ENCODE measurements around the gene WDR46. TPM values are rescaled to one million over a fixed set of nuclear protein-coding genes. Genes with fewer than 3 reads are reported as not detected.

WDR46 gene
- total RNA-seq, 2 donors from 2014 or later, result 41.3 to 47.2 TPM

DNA sequence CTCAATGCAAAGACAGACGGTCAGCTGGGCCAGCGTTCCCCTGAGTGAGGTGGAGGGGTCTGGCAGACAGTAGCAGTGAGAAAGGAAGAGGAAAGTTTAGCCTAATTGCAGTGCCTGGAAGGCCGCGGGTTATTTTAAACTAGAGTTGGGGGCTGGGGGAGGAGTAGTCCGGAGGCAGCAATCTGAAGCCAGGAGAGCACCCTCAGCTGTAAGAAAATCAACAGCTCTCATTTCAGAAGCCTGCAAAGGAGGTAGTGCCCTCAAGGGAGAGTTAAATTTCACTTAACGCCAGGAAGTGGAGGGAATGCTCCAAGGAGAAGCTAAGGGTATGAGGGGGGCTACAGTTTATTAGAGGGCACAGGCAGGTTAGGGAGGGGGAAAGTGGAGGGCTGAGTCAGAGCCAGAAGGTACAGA lies 53.8 kb downstream of the WDR46 start:
- no peak for DNase-seq (ENCODE audit: low spot score)
- no peaks in the 10 kb centered on the region for H3K9me3 ChIP-seq
- no peak for TF ChIP-seq POLR2AphosphoS5 (IDR thresholded peaks at IDR 0.05)
- no peak for TF ChIP-seq POLR2A (IDR thresholded peaks at IDR 0.05)
- TF ChIP-seq, protein P1, sequence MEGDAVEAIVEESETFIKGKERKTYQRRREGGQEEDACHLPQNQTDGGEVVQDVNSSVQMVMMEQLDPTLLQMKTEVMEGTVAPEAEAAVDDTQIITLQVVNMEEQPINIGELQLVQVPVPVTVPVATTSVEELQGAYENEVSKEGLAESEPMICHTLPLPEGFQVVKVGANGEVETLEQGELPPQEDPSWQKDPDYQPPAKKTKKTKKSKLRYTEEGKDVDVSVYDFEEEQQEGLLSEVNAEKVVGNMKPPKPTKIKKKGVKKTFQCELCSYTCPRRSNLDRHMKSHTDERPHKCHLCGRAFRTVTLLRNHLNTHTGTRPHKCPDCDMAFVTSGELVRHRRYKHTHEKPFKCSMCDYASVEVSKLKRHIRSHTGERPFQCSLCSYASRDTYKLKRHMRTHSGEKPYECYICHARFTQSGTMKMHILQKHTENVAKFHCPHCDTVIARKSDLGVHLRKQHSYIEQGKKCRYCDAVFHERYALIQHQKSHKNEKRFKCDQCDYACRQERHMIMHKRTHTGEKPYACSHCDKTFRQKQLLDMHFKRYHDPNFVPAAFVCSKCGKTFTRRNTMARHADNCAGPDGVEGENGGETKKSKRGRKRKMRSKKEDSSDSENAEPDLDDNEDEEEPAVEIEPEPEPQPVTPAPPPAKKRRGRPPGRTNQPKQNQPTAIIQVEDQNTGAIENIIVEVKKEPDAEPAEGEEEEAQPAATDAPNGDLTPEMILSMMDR (IDR thresholded peaks at IDR 0.05), result no peak
- H3K27me3 ChIP-seq (replicated peaks; ENCODE audit: insufficient read depth), result peaks cover 4% of the 10 kb centered on the region
- H3K4me1 ChIP-seq (replicated peaks), result no peaks in the 10 kb centered on the region
- WGBS, result 17% methylated on average over 6 of the region's 6 CpGs
- intact Hi-C loops (cut with DNase I), result no loop called here
- H3K4me3 ChIP-seq, result no peak overlapping the region
- H3K36me3 ChIP-seq, result no peaks in the 10 kb centered on the region
- H3K27ac ChIP-seq, result no peak overlapping the region

Small RNA genes lying within 50 kb of the gene (microRNA-seq; reads per million reads assigned to microRNA genes)
- gene MIR6834 (not detected), gene MIR6873 (0.25 reads per million)

Other genes with a start within 250 kb of the WDR46 start
- gene HLA-DPA1, start 215.6 kb downstream of the WDR46 start, total RNA-seq, result 10 to 100 TPM; 69.5 to 73.7 TPM
- gene HLA-DPB1, start 213.2 kb downstream of the WDR46 start, total RNA-seq, result 10 to 100 TPM; 51.6 to 57.5 TPM
- gene COL11A2, start 96.8 kb downstream of the WDR46 start, total RNA-seq, result 1 to 10 TPM in 1 of 2 donors, under 1 TPM in 1; 0.91 to 3.6 TPM
- 10 to 100 TPM; 30.6 to 40.5 TPM for gene RXRB, start 88.6 kb downstream of the WDR46 start, total RNA-seq
- 100 to 1,000 TPM; 109 to 182 TPM for gene SLC39A7, start 88.4 kb downstream of the WDR46 start, total RNA-seq
- gene HSD17B8, start 84.6 kb downstream of the WDR46 start, total RNA-seq, result 10 to 100 TPM; 21.9 to 43.7 TPM
- gene RING1, start 80.7 kb downstream of the WDR46 start, total RNA-seq, result 10 to 100 TPM; 23.9 to 30.8 TPM
- gene VPS52, start 17.4 kb downstream of the WDR46 start, total RNA-seq, result 10 to 100 TPM; 42.2 to 55.0 TPM
- gene RPS18, start 17.2 kb downstream of the WDR46 start, total RNA-seq, result 1,000 to 10,000 TPM; 1,990 to 4,594 TPM
- 10 to 100 TPM; 15.8 to 21.4 TPM for gene B3GALT4, start 12.1 kb downstream of the WDR46 start, total RNA-seq
- gene PFDN6, start 362 bp upstream of the WDR46 start, total RNA-seq, result 10 to 100 TPM; 24.1 to 59.7 TPM
- gene RGL2, start 9.7 kb upstream of the WDR46 start, total RNA-seq, result 100 to 1,000 TPM in 1 of 2 donors, 10 to 100 TPM in 1; 98.7 to 107 TPM
- gene TAPBP, start 24.8 kb upstream of the WDR46 start, total RNA-seq, result 100 to 1,000 TPM; 190 to 192 TPM
- 10 to 100 TPM; 25.1 to 27.5 TPM for gene ZBTB22, start 28.5 kb upstream of the WDR46 start, total RNA-seq
- 10 to 100 TPM; 52.8 to 75.1 TPM for gene DAXX, start 33.7 kb upstream of the WDR46 start, total RNA-seq
- 1 to 10 TPM; 5.8 to 6.5 TPM for gene KIFC1, start 102.6 kb upstream of the WDR46 start, total RNA-seq
- gene PHF1, start 121.8 kb upstream of the WDR46 start, total RNA-seq, result 100 to 1,000 TPM in 1 of 2 donors, 10 to 100 TPM in 1; 98.2 to 132 TPM
- gene CUTA, start 128.9 kb upstream of the WDR46 start, total RNA-seq, result 100 to 1,000 TPM; 189 to 260 TPM
- gene SYNGAP1, start 130.8 kb upstream of the WDR46 start, total RNA-seq, result 10 to 100 TPM in 1 of 2 donors, 1 to 10 TPM in 1; 6.1 to 24.8 TPM
- gene ZBTB9, start 165.3 kb upstream of the WDR46 start, total RNA-seq, result 1 to 10 TPM; 3.5 to 8.9 TPM